ENCODE data around the gene NELL1.

NELL1 gene

GRCh38 chr11:21476588-21476987 is 807.2 kb downstream of the NELL1 start:
- H3K4me2 ChIP-seq (ENCODE audit: low read length, poor library complexity, severe bottlenecking), result no peak overlapping the region
- H3K4me1 ChIP-seq (ENCODE audit: control insufficient read depth, insufficient read depth, low read depth, low read length), result no peaks in the 10 kb centered on the region
- H2BK120ac ChIP-seq (ENCODE audit: low read depth, low read length), result no peak overlapping the region
- no peak overlapping the region for H3K9ac ChIP-seq (ENCODE audit: low read length)
- H2BK5ac ChIP-seq (ENCODE audit: low read depth, low read length, poor library complexity, severe bottlenecking), result no peak overlapping the region
- no peak overlapping the region for H2AFZ ChIP-seq (ENCODE audit: low read depth, low read length)
- H2AK5ac ChIP-seq (ENCODE audit: low read length, severe bottlenecking), result no peak overlapping the region
- H3K4ac ChIP-seq (ENCODE audit: low read depth in 1 of 2, low read length in 2 of 2), result no peak overlapping the region
- no peaks in the 10 kb centered on the region for H3K27me3 ChIP-seq (ENCODE audit: control insufficient read depth in 1 of 2, insufficient read depth in 1 of 2, low read length in 2 of 2)
- no peak for DNase-seq
- H2BK15ac ChIP-seq (ENCODE audit: low read depth, poor library complexity, severe bottlenecking), result no peak overlapping the region
- H3K79me1 ChIP-seq (replicated peaks; ENCODE audit: low read length, poor library complexity, severe bottlenecking), result no peaks in the 10 kb centered on the region
- no peak overlapping the region for H4K91ac ChIP-seq (ENCODE audit: low read length)
- no peak overlapping the region for H4K8ac ChIP-seq (ENCODE audit: low read length)
- H3K4me3 ChIP-seq (ENCODE audit: insufficient read depth in 1 of 2, low read depth in 1 of 2, low read length in 2 of 2), result no peak overlapping the region
- no peak overlapping the region for H3K14ac ChIP-seq (ENCODE audit: low read length in 2 of 2)
- H2BK12ac ChIP-seq (ENCODE audit: low read length in 2 of 2), result no peak overlapping the region
- no peak overlapping the region for H3K27ac ChIP-seq (ENCODE audit: low read length, poor library complexity, severe bottlenecking)
- 85% methylated on average over 4 of the region's 4 CpGs for WGBS
- H3K9me3 ChIP-seq (ENCODE audit: control insufficient read depth, low read length), result no peaks in the 10 kb centered on the region
- H3K23ac ChIP-seq (ENCODE audit: low read length in 2 of 2), result no peak overlapping the region
- no peaks in the 10 kb centered on the region for H3K36me3 ChIP-seq (ENCODE audit: control insufficient read depth in 1 of 2, insufficient read depth in 2 of 2, low read depth in 1 of 2, low read length in 2 of 2)
- no peak overlapping the region for H3K18ac ChIP-seq (ENCODE audit: low read depth in 1 of 2, low read length in 2 of 2)

- Histone ChIP-seq H3K79me1 (replicated peaks; ENCODE audit: low read length, poor library complexity, severe bottlenecking) (no peaks in the 10 kb centered on the region), H2AFZ (ENCODE audit: low read depth, low read length) (no peak overlapping the region), H4K8ac (ENCODE audit: low read length) (no peak overlapping the region), H3K9me3 (ENCODE audit: control insufficient read depth, low read length) (no peaks in the 10 kb centered on the region), H2AK5ac (ENCODE audit: low read length, severe bottlenecking) (no peak overlapping the region), H2BK5ac (ENCODE audit: low read depth, low read length, poor library complexity, severe bottlenecking) (no peak overlapping the region), H3K9ac (ENCODE audit: low read length) (no peak overlapping the region), H3K4me3 (ENCODE audit: insufficient read depth in 1 of 2, low read depth in 1 of 2, low read length in 2 of 2) (no peak overlapping the region), H3K23ac (ENCODE audit: low read length in 2 of 2) (no peak overlapping the region), H3K18ac (ENCODE audit: low read depth in 1 of 2, low read length in 2 of 2) (no peak overlapping the region), H3K4me2 (ENCODE audit: low read length, poor library complexity, severe bottlenecking) (no peak overlapping the region), H2BK12ac (ENCODE audit: low read length in 2 of 2) (no peak overlapping the region), H4K91ac (ENCODE audit: low read length) (no peak overlapping the region), H3K27me3 (ENCODE audit: control insufficient read depth in 1 of 2, insufficient read depth in 1 of 2, low read length in 2 of 2) (no peaks in the 10 kb centered on the region), H3K14ac (ENCODE audit: low read length in 2 of 2) (no peak overlapping the region), H3K36me3 (ENCODE audit: control insufficient read depth in 1 of 2, insufficient read depth in 2 of 2, low read depth in 1 of 2, low read length in 2 of 2) (no peaks in the 10 kb centered on the region), H3K27ac (ENCODE audit: low read length, poor library complexity, severe bottlenecking) (no peak overlapping the region), H2BK120ac (ENCODE audit: low read depth, low read length) (no peak overlapping the region), H3K4ac (ENCODE audit: low read depth in 1 of 2, low read length in 2 of 2) (no peak overlapping the region), H2BK15ac (ENCODE audit: low read depth, poor library complexity, severe bottlenecking) (no peak overlapping the region), H3K4me1 (ENCODE audit: control insufficient read depth, insufficient read depth, low read depth, low read length) (no peaks in the 10 kb centered on the region)
- DNase-seq, result no peak
- 100% methylated on average over 2 of the region's 2 CpGs for WGBS
These were observed 810.9 kb downstream of the NELL1 start for GRCh38 chr11:21480240-21480639.

GRCh38 chr11:21481255-21481654 is 811.9 kb downstream of the NELL1 start:
- no peak for DNase-seq
- Histone ChIP-seq H3K9me3 (ENCODE audit: control insufficient read depth, low read length) (no peaks in the 10 kb centered on the region), H3K4me1 (ENCODE audit: control insufficient read depth, insufficient read depth, low read depth, low read length) (no peaks in the 10 kb centered on the region), H3K23ac (ENCODE audit: low read length in 2 of 2) (no peak overlapping the region), H3K4me2 (ENCODE audit: low read length, poor library complexity, severe bottlenecking) (no peak overlapping the region), H2AK5ac (ENCODE audit: low read length, severe bottlenecking) (no peak overlapping the region), H3K4me3 (ENCODE audit: insufficient read depth in 1 of 2, low read depth in 1 of 2, low read length in 2 of 2) (no peak overlapping the region), H4K91ac (ENCODE audit: low read length) (no peak overlapping the region), H3K36me3 (ENCODE audit: control insufficient read depth in 1 of 2, insufficient read depth in 2 of 2, low read depth in 1 of 2, low read length in 2 of 2) (no peaks in the 10 kb centered on the region), H3K14ac (ENCODE audit: low read length in 2 of 2) (no peak overlapping the region), H4K8ac (ENCODE audit: low read length) (no peak overlapping the region), H3K79me1 (replicated peaks; ENCODE audit: low read length, poor library complexity, severe bottlenecking) (no peaks in the 10 kb centered on the region), H2BK120ac (ENCODE audit: low read depth, low read length) (no peak overlapping the region), H3K18ac (ENCODE audit: low read depth in 1 of 2, low read length in 2 of 2) (no peak overlapping the region), H2BK12ac (ENCODE audit: low read length in 2 of 2) (no peak overlapping the region), H2AFZ (ENCODE audit: low read depth, low read length) (no peak overlapping the region), H3K27me3 (ENCODE audit: control insufficient read depth in 1 of 2, insufficient read depth in 1 of 2, low read length in 2 of 2) (no peaks in the 10 kb centered on the region), H3K9ac (ENCODE audit: low read length) (no peak overlapping the region), H3K27ac (ENCODE audit: low read length, poor library complexity, severe bottlenecking) (no peak overlapping the region), H3K4ac (ENCODE audit: low read depth in 1 of 2, low read length in 2 of 2) (no peak overlapping the region), H2BK5ac (ENCODE audit: low read depth, low read length, poor library complexity, severe bottlenecking) (no peak overlapping the region), H2BK15ac (ENCODE audit: low read depth, poor library complexity, severe bottlenecking) (no peak overlapping the region)

GRCh38 chr11:21484039-21484438 is 814.7 kb downstream of the NELL1 start:
- H3K27ac ChIP-seq (ENCODE audit: low read length, poor library complexity, severe bottlenecking), result no peak overlapping the region
- 93% methylated on average over 2 of the region's 4 CpGs for WGBS
- no peak overlapping the region for H2AK5ac ChIP-seq (ENCODE audit: low read length, severe bottlenecking)
- no peak overlapping the region for H3K9ac ChIP-seq (ENCODE audit: low read length)
- H4K91ac ChIP-seq (ENCODE audit: low read length), result no peak overlapping the region
- no peak overlapping the region for H2AFZ ChIP-seq (ENCODE audit: low read depth, low read length)
- H3K4ac ChIP-seq (ENCODE audit: low read depth in 1 of 2, low read length in 2 of 2), result no peak overlapping the region
- no peaks in the 10 kb centered on the region for H3K4me1 ChIP-seq (ENCODE audit: control insufficient read depth, insufficient read depth, low read depth, low read length)
- no peaks in the 10 kb centered on the region for H3K9me3 ChIP-seq (ENCODE audit: control insufficient read depth, low read length)
- no peak overlapping the region for H3K4me3 ChIP-seq (ENCODE audit: insufficient read depth in 1 of 2, low read depth in 1 of 2, low read length in 2 of 2)
- H4K8ac ChIP-seq (ENCODE audit: low read length), result no peak overlapping the region
- DNase-seq, result no peak
- H2BK15ac ChIP-seq (ENCODE audit: low read depth, poor library complexity, severe bottlenecking), result no peak overlapping the region
- H3K14ac ChIP-seq (ENCODE audit: low read length in 2 of 2), result no peak overlapping the region
- H2BK120ac ChIP-seq (ENCODE audit: low read depth, low read length), result no peak overlapping the region
- no peaks in the 10 kb centered on the region for H3K36me3 ChIP-seq (ENCODE audit: control insufficient read depth in 1 of 2, insufficient read depth in 2 of 2, low read depth in 1 of 2, low read length in 2 of 2)
- H2BK12ac ChIP-seq (ENCODE audit: low read length in 2 of 2), result no peak overlapping the region
- H3K4me2 ChIP-seq (ENCODE audit: low read length, poor library complexity, severe bottlenecking), result no peak overlapping the region
- H2BK5ac ChIP-seq (ENCODE audit: low read depth, low read length, poor library complexity, severe bottlenecking), result no peak overlapping the region
- no peak overlapping the region for H3K23ac ChIP-seq (ENCODE audit: low read length in 2 of 2)
- no peaks in the 10 kb centered on the region for H3K79me1 ChIP-seq (replicated peaks; ENCODE audit: low read length, poor library complexity, severe bottlenecking)
- no peak overlapping the region for H3K18ac ChIP-seq (ENCODE audit: low read depth in 1 of 2, low read length in 2 of 2)
- H3K27me3 ChIP-seq (ENCODE audit: control insufficient read depth in 1 of 2, insufficient read depth in 1 of 2, low read length in 2 of 2), result no peaks in the 10 kb centered on the region

All from mesenchymal stem cell (in vitro differentiated cells and primary cell).